Measurements from ENCODE around the gene NOTCH4.
"Not testable (repeated sequence)": the region's sequence is repeated elsewhere in the genome, so short reads cannot be mapped to it uniquely, and the experiment has no call there.

Gene NOTCH4

DNA sequence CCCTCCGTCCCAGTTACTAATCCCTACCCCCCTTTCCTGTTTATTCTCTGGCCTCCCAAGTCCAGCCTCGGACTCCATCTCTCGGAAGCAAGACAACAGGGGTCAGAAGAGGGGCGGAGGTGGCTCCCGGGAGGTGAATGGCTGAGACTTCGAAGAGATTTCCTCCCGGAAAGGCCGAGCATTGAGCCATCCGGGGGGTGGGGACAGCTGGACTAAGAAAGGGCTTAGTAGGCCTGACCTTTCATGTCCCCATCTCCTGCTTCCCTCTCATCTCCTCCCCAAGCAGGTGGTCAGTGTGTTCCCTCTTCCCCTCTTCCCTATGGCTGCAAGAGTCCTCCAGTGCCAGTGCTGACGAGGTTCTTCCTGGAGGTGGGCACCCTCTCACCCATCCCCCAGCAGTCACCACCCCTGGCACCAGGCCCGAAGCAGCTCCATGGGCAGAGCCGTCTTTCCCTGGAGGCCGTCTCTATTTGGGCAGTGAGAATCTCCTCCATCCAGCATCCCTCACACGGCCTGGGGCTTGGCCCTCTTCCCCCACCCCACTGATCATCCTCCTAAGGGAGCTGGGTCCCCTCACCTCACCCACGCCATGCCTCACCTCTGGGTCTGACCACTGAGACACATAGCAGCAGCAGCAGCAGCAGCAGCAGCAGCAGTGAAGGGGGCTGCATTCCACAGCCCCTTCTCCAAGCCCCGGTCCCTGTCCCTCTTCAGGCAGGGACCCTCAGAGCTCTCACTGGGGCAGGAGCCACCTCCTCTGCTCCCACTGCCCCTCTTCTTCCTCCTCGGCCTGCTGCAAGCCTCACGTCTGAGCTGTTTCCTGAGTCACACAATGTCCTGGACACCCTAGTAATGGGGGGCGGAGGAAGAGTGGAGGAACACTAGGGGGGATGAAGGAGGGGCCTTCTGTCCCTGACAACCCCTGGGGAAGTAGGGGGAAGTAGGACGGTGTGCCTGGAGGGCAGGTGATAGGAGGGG, at the start of gene NOTCH4:
Gene NOTCH4, minus strand, starts transcription at position 810 of the 978 bp plus-strand sequence. Its CDS starts 139 bp downstream, at position 671.
- no peak for DNase-seq

DNA sequence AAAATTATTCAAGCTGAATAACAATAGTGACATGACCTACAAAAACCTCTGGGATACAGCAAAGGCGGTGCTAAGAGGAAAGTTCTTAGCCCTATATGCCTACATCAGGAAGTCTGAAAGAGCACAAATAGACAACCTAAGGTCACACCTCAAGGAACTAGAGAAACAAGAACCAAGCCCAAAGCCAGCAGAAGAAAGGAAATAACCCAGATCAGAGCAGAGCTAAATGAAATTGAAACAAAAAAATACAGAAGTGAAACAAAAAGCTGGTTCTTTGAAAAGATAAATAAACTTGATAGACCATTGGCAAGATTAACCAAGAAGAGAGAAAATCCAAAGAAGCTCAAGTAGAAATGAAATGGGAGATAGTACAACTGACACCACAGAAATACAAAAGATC, 47.6 kb upstream of the NOTCH4 start:
- DNase-seq, result no peak

DNA sequence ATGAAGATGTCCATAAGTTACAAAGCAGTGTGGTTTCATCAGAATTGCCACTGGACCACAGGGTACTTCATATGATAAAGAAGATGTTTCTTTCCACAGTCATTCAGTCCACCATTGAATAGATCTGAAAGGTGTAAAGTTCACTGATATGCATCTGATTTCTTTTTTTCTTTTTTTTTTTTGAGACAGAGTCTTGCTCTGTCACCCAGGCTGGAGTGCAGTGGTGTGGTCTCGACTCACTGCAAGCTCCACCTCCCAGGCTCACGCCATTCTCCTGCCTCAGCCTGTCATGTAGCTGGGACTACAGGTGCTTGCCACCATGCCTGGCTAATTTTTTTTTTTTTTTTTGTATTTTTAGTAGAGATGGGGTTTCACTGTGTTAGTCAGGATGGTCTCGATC, 44.6 kb upstream of the NOTCH4 start:
- not testable (repeated sequence) for DNase-seq

DNA sequence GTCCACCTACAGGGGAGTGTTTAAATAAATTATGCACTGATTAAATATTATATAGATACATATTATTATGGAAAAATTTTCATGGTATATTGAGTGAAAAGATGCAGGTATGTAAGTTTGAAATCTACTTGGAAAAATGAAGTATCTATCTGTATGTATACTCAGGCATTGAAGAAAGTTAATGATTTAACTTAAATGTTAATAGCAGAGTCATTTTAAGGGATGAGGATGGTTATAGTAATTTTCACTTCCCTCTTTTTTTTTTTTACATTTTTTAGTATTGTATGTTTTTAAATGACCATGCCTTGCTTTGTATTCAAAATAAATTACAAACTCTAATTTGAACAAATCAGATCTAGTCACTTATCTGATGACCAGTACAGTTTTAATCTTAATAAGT, 43.2 kb upstream of the NOTCH4 start:
- DNase-seq, result no peak

DNA sequence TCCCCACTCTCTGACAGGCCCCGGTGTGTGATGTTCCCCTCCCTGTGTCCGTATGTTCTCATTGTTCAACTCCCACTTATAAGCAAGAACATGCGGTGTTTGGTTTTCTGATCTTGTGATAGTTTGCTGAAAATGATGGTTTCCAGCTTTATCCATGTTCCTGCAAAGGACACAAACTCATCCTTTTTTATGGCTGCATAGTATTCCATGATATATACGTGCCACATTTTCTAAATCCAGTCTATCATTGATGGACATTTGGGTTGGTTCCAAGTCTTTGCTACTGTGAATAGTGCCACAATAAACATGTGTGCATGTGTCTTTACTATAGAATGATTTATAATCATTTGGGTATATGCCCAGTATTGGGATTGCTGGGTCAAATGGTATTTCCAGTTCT, 33.4 kb upstream of the NOTCH4 start:
- DNase-seq, result not testable (repeated sequence)

DNA sequence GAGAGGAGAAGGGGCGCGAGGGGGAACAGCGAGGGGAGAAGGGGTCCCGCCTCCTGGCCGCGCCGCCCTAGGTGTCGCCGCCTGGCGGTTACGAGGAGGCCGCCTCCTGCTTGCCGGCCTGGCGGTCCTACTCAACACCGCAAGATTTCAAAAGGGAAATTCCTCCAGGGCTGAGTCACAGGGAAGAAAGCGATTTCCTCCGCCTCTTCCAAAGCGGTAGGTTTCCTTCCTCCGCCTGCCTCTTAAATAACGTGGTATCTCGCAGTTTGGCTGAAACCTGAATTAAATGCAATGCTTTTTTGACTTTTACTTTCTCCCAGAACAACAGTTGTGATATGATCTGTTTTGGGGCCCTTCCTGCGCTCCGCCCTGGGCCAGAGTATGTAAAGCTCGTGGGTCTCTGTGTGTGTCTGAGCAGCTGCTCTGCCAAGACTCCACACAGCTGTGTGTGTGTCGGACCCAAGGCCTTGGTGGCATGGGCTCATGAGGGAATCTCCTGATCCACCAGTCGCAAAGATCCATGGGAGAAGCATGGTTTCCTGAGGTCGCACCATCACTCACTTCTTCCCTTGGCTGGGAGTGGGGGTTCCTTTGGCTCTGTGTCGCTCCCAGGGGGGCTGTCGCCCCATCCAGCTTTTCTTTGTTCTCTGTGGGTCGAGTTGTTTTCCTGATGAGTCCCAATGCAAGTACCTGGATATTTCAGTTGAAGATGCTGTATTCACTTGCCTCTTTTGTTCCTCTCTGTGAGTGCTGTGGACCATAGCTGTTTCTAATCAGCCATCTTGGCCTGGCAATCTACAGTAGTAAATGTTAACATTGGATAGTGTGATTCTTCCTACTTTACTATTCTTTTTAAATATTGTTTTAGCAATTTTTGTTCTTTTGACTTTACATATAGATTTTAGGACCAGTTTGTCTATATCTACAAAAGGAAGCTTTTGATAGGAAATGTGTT, 31.6 kb upstream of the NOTCH4 start:
- peak; percentile 65 for DNase-seq

DNA sequence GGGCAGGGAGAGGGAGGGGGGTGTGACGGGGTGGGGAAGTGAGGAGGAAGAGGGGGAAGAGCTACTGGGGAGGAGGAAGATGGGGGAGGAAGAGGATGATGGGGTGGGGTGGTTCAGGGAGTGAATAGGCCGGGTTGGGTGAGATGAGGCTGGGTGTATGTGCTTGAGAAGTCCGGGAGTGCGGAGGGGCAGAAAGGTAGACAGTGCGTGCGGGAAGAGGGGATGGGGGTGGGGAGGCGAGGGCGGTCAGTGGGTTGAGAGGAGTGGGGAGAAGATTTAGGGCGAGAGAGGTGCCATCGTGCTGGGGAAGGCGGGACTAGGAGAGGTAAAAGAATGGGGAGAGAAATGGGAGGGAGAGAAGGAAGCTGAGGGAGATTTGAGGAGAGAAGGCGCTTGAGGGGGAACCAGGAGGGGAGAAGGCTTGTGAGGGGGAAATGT, 30.9 kb upstream of the NOTCH4 start:
- DNase-seq, result peak; percentile 5

DNA sequence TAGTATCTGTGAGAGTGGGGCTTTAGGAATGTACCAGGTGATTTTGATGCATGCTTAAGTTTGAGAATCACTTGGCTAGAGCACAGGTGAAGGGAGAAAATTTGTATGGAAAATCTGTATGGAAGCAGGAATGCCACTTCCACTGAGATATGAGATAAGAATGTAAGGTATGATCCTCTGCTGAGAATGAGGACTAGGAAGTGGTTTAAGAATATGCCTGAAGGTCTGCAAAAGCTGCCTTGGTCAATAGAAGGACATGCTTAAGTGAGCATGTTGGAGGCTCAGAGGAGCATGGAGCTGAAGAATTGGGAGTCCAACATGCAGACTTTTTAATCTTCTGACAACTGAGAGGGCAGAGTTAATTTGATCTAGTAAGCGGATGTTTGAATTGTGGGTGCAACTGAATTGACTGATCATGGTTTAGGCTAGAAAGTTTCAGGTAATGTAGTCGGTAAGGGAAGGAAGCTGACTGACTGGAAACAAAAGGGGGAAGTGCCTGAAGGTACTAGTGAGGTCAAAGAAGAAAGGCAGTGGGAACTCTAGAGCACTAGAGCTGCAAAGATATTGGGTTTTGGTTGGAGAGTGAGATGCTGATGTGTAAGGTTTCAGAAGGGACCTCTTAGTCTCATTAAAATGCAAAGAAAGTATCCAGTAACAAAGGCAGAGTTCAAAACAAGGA, 28.6 kb upstream of the NOTCH4 start:
- no peak for DNase-seq

DNA sequence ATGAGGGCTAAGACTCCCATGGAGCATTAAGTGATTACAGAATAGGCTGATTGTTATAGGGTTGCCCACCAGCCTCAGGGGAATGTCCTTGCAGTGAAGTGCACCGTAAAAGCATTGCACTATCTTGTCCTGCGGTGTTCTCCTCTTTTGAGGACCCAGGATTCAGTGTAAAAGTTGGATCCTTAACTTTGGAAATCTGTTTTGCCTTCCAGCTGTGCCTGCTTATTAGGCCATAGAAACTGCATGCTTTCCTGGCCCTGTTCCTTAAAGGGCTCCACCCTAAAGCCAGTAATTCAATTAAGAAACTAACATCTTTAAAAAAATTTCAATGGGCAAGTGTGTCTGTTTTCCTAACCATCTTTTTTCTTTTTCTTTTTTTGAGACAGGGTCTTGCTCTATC, 25.4 kb upstream of the NOTCH4 start:
- DNase-seq, result no peak

DNA sequence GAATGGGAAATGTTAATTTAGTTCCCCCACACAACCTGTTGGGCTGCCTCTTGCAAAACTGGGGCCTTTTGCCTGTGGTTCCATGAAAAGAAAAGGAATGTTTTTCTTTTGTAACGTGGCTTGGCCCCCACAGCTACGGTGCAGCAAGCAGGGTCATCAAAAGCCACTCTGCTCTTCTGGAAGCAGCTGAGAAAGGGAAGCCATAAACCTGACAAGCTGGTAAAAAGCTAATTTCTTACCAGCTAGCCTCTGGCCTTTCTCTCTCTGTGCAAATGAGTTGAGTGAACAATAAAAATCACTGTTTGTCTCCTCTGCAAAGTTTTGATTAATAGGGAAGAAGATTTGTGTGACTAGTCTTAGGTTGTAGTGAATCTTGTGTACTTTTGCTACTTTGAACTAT, 23.5 kb upstream of the NOTCH4 start:
- DNase-seq, result no peak

DNA sequence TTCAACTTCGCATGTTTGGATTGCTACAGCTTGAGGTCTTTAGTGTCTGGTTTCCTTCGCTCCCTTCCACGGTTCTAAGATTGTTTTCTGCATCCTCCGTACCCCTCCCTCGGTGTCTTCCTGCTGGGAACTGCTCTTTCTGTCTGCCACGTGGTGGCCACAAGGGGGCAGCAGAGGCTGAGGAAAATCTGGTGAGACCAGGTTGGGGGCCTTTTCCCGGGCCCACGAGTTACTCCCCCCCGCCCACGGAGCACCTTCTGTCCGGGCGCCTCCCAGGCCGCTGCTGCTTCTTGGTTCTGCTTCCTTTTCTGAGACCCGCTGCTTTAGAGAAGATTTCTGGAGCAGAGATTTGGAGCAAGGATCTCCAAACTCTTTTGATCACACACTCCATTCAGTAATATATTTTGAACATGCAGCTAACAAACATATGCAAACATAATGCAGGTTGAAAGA, 21.1 kb upstream of the NOTCH4 start:
- peak; percentile 85 for DNase-seq

DNA sequence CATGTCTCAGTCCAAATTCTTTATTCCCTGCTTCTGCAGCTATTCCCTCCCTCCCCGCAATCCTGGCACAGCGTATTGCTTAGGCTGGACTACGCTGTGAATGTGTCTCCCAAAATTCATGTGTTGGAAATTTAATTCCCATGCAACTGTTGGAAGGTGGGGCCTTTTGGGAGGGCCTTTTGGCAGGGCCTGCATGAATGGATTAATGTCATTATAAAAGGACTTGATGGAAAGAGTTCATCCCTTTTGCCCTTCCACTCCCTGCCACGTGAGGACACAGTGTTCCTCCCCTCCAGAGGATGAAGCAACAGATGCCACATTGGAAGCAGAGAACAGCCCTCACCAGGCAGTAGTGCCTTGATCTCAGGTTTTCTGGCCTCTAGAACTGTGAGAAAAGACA, 20.4 kb upstream of the NOTCH4 start:
- DNase-seq, result no peak

DNA sequence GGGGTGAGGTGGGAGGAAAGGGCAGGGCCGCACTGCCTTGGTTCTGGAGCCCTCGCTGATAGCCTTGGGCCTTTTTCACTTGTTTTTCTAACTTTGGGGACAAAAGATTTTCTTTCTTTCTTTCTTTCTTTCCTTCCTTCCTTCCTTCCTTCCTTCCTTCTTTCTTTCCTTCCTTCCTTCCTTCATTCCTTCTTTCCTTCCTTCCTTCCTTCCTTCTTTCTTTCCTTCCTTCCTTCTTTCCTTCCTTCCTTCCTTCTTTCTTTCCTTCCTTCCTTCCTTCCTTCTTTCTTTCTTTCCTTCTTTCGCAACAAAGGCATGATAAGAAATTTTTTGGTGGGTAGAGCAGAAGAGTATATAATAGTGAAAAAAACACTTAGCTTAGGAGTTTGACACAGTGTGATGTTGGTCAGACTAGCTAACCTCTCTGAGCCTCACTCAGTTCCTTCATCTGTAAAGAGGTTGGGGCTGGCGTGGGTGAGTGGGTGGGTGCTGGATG, 18.5 kb upstream of the NOTCH4 start:
- not testable (repeated sequence) for DNase-seq

DNA sequence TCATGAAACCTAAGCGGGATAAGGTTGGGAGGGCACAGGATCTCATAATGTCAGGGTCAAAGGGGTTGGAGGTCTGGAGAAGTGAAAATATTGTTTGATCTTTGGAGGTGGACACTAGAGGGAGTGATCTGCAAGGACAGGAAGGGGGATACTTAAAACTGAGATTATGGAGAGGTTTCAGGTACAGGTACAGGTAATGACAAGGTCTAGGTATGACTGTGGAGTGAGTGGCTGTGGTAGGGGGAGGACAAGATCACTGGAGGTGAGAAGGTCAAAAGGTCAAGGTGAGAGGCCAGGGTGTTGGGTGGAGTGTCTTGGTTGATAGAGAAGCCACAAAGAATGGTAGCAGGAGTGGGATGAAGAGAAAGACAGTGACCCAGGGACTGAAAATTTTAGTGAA, 16.8 kb upstream of the NOTCH4 start:
- DNase-seq, result no peak

DNA sequence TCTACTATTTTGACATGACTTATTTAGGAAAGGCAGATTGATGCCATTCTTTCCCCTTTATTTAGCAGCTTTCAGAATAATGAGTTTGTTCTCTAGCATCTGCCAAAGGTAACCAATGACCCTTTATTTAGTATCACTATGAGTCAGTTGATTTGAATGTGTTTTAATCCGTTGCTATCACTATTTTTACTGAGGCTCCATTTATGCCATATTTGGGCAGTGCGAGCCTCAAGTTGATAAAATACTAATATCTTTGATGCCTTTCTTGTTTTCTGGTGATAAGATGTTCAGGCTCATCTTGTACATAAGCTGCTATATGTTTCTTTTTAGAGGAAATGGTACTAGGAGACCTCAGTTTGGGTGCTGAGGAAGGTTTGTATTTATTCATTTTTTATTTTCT, 15.6 kb upstream of the NOTCH4 start:
- no peak for DNase-seq

DNA sequence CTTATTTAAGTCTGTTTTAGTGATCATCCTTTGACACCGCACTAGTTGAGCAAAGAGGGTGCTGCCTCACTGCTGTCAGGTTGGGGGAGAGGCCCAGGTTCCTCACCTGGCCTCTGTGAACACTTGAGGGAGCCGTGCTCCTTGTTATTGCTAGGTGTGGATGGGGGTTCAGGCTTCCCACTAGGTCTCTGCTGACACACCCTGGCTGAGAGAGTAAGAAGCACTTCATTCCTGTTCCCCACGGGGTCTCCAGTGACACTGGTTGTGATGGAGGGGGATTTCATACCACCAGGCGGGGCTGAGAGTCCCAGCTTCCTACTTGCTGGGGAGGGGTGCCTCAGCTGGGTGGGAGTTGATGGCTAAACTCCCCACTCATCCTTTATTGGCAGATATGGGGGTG, 11.1 kb upstream of the NOTCH4 start:
- peak; percentile 36 for DNase-seq

DNA sequence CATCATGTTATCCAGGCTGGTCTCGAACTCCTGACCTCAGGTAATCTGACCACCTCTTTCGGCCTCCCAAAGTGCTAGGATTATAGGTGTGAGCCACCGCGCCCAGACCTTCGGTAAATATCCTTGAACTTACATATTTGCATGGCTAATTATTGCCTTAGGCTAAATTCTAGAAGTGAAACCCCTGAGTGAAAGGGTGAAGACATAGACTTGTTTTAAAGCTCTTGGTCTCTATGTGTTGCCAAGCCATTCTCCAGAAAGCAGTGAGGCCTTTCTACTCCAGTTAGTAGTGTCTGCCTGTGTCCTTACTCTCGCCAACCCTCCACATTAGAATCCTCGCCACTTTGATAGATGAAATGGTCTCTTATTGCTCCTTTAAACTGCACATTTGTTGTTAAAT, 2.6 kb upstream of the NOTCH4 start:
- no peak for DNase-seq

DNA sequence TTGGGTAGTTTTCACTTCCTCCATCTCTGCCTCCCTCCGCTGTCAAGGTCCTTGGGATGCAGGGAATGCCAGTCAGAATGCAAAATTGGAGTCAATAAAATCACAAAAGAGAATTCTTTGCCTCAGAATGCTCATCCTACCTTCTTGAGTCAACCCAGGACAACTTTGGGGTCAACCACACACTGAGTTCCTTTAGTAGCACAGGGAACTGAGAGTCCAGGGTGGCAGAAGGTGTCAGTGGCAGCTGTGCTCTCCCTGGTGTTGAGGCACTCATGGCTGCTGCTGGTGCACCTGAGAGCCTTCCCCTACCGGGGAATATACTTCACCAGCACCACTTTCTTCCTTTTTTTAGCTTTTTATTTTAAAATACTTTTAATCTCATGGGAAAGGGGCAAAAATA, 829 bp upstream of the NOTCH4 start:
- no peak for DNase-seq

DNA sequence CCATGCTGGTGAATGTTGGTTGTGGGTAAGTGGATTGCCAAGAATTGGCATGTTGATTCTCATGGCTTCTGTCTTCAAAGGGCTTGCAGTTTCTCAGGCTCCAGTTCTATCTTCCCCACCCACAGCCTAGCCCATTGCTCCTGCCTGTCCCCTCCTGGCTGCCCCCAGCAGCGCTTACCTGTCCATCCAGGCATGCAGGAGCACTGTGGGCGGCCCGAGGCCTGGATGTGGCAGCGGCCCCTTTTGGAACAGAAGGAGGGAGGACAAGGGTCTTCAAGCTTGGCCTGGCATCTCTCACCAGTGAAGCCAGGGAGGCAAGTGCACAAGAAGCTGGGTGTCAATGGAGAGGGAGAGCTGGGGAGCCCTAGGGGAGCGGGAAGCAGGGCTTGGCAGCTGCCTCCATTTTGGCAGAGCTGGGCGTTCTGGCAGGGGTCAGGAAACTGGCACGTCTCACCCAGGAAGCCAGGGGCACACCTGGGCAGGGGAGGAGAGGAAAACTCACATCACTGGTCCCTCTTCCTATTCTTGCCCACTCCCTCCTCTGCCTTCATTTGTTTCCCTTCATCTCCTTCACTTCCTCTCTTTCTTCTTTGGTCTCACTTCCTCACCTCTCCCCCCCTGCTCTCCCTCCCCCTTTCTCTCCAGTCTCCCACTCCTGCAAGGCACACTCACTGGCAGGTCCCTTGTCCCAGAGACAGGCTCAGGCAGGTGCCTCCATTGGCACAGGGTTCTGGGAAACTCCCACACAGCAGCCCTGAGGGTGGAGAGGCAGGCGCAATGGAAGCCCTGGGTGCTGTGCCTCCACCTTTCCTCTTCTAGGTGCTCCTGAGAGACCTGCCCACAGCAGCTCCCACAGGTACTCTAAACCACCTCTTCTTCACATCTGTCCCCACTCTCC, 1.3 kb downstream of the NOTCH4 start:
- DNase-seq, result no peak

DNA sequence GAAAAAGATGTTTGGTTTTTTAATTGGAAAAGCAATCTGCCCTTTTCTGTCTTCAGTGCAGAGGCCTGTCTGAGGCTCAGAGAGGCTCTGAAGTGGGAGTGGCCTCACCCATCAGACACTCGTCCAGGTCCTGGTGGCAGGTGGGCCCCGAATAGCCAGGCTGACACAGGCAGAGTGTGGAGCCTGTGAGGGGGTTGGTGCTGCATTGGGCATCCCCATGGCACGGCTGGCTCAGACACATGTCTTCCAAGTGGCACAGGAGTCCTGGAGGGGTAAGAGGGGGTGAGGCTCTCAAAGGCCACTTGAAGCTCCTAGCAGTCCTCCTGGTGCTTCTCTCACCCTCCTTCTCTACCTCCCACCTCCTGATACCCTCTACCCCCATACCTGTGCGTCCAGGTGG, 3.8 kb downstream of the NOTCH4 start:
- DNase-seq, result no peak

DNA sequence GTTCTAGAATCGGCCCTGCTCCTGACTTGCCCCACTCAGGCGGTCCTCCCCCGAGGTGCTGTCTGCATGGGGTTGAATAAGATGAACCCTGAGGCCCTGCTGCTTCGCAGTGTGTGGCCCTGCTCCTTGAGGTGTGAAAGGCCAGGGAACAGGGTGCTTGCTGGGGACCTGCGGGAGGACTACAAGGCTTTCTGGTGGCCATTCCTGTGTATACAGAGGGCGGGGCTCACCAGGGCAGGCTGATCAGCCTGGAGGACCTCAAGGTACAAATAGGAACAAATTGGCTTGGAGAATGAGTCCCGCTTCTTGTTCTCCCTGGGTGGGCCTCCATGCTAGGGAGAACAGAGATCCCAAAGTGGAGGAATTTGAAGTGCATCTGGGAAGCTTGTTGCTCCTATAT, 5.7 kb downstream of the NOTCH4 start:
- no peak for DNase-seq

DNA sequence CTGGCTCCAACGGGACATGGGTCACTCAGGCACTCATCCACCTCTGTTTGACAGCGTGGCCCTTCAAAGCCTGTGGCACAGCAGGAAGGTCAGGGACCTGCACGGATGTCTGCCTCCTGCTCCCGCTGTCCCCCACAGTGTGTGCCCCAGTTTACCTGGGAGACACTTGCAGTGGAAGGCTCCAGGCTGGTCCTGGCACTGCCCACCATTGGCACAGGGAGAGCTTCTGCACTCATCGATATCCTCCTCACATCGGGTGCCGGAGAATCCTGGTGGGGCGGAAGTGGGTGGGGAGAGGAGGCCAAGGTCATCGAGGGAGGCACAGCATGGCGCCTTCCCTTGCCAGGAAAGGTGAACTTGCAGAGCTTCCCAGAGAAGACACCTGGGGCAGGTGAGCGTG, 6.9 kb downstream of the NOTCH4 start:
- no peak for DNase-seq
